Fibroblast of the aortic adventitia (primary cell): ENCODE results near the gene COA6. TPM values are rescaled to one million over a fixed set of nuclear protein-coding genes. Genes with fewer than 3 reads are reported as not detected.

Experiments used
- DNase-seq: peaks from one replicate; pipeline ENCODE4 v3.0.0-alpha.2; 2010; ENCODE audit warnings: low read depth
- H3K4me3 ChIP-seq: 2 replicates; pipeline ENCODE4 v1.5.1; 2011; ENCODE audit warnings: low read depth, mild to moderate bottlenecking, control low read depth, low read length, moderate library complexity
- CTCF ChIP-seq: IDR thresholded peaks from 2 replicates; pipeline ENCODE4 v1.5.1; 2011; ENCODE audit warnings: mild to moderate bottlenecking, low read length, control low read depth, inconsistent platforms; ENCODE audit not compliant: insufficient read depth
- total RNA-seq: library from RNA; depleted of rRNA; stranded (reverse); fragments of >200 nt; gene quantifications from 2 replicates; pipeline ENCODE4 v1.2.3, GENCODE V29; 2012; ENCODE audit warnings: low replicate concordance

Gene COA6
- total RNA-seq, 1 donor = 24.6 TPM

- TF ChIP-seq CTCF = no peak
- H3K4me3 ChIP-seq = no peak overlapping the region
- DNase-seq = no peak
Measured at GRCh38 chr1:234408757-234409156, 35.5 kb downstream of the COA6 start.

GRCh38 chr1:234409328-234409727, 36.1 kb downstream of the COA6 start:
- no peak overlapping the region for H3K4me3 ChIP-seq
- DNase-seq = no peak

GRCh38 chr1:234412830-234413229, 39.6 kb downstream of the COA6 start:
- DNase-seq = no peak
- H3K4me3 ChIP-seq = no peak overlapping the region
- no peak for TF ChIP-seq CTCF

More at GRCh38 chr1:234409328-234409727, 36.1 kb downstream of the COA6 start:
- no peak for TF ChIP-seq CTCF

GRCh38 chr1:234413485-234413884, 40.2 kb downstream of the COA6 start:
- H3K4me3 ChIP-seq = no peak overlapping the region
- no peak for TF ChIP-seq CTCF
- no peak for DNase-seq

GRCh38 chr1:234413990-234414389, 40.7 kb downstream of the COA6 start:
- no peak for TF ChIP-seq CTCF
- DNase-seq = no peak
- no peak overlapping the region for H3K4me3 ChIP-seq

- no peak for TF ChIP-seq CTCF
- H3K4me3 ChIP-seq = no peak overlapping the region
- no peak for DNase-seq
Measured at GRCh38 chr1:234427950-234428646, 54.8 kb downstream of the COA6 start.

GRCh38 chr1:234429434-234429806, 56.2 kb downstream of the COA6 start:
- TF ChIP-seq CTCF = no peak
- no peak for DNase-seq
- no peak overlapping the region for H3K4me3 ChIP-seq
